B cell (primary cell): ENCODE measurements around the gene PIP4P1. TPM values are rescaled to one million over a fixed set of nuclear protein-coding genes. Genes with fewer than 3 reads are reported as not detected.

Experiments
- ATAC-seq: fragments of 200-7000 bp; cut with Tn5 transposase; one replicate; pipeline ENCODE4 v1.10.0; 2021; ENCODE audit warnings: low read depth, mild to moderate bottlenecking, moderate number of reproducible peaks, moderate library complexity
- CTCF ChIA-PET: fragments of 350-600 bp; sonication (Branson Sonifier 250); formaldehyde crosslinking; loops from one replicate; lab custom pipeline; 2021; ENCODE audit warnings: antibody characterized with exemption, inconsistent platforms; lab: Charles Lee
- POLR2A ChIA-PET: fragments of 350-600 bp; sonication (Branson Sonifier 250); formaldehyde crosslinking; loops from one replicate; lab custom pipeline; 2021; ENCODE audit warnings: antibody characterized with exemption; lab: Charles Lee
- DNase-seq: peaks from one replicate; pipeline ENCODE4 v3.0.0; 2013
- H2AFZ ChIP-seq: 2 replicates; pipeline ENCODE4 v1.6.1; 2012; ENCODE audit warnings: mild to moderate bottlenecking, low read depth, low read length; ENCODE audit not compliant: insufficient read depth, poor library complexity, severe bottlenecking
- H3K27ac ChIP-seq, 2 donors: 1 replicate in 1 of 2; 2 replicates in 1 of 2; pipeline ENCODE4 v1.5.1; 2012 to 2013; ENCODE audit warnings: low read length in 2 of 2, mild to moderate bottlenecking in 2 of 2, moderate library complexity in 1 of 2
- H3K27me3 ChIP-seq, 4 experiments: fragments of 200-600 bp in 1 of 4; sonication (generic) in 1 of 4; replicated peaks in 1 of 4; 1 replicate in 2 of 4; 2 replicates in 2 of 4; pipeline versions ENCODE4 v1.6.1 to v1.7.0; 2013 to 2016; ENCODE audit warnings: low read length in 3 of 4, mild to moderate bottlenecking in 2 of 4, mixed read lengths in 1 of 4, moderate library complexity in 1 of 4; ENCODE audit not compliant: insufficient read depth in 4 of 4, control insufficient read depth in 3 of 4; ENCODE audit errors: control extremely low read depth in 1 of 4
- H3K36me3 ChIP-seq, 2 experiments: replicated peaks in 1 of 2; 1 replicate in 1 of 2; 2 replicates in 1 of 2; pipeline versions ENCODE4 v1.6.1 to v1.7.1; 2013; ENCODE audit warnings: low read length in 1 of 2; ENCODE audit not compliant: insufficient read depth in 2 of 2, control insufficient read depth in 1 of 2; ENCODE audit errors: control extremely low read depth in 1 of 2, extremely low read depth in 1 of 2
- H3K4me1 ChIP-seq, 2 donors: fragments of 200-600 bp in 1 of 2; sonication (generic) in 1 of 2; 1 replicate in 1 of 2; 2 replicates in 1 of 2; pipeline versions ENCODE4 v1.5.1 to v1.6.1; 2013 to 2017; ENCODE audit warnings: low read length in 2 of 2; ENCODE audit not compliant: control insufficient read depth in 2 of 2, insufficient read depth in 2 of 2
- H3K4me2 ChIP-seq: replicated peaks from 2 replicates; pipeline ENCODE3; 2012; ENCODE audit warnings: mild to moderate bottlenecking, low read depth, low read length; ENCODE audit not compliant: poor library complexity, severe bottlenecking
- H3K4me3 ChIP-seq, 5 experiments: fragments of 200-600 bp in 1 of 5; sonication (generic) in 1 of 5; 1 replicate in 3 of 5; 2 replicates in 2 of 5; pipeline versions ENCODE4 v1.5.1 to v1.7.0; 2011 to 2016; ENCODE audit warnings: low read length in 4 of 5, mild to moderate bottlenecking in 4 of 5, low read depth in 2 of 5, control low read depth in 1 of 5, moderate library complexity in 1 of 5; ENCODE audit not compliant: insufficient read depth in 1 of 5; ENCODE audit errors: control extremely low read depth in 1 of 5, extremely low read depth in 1 of 5
- H3K79me2 ChIP-seq: fragments of 200-600 bp; sonication (generic); one replicate; pipeline ENCODE4 v1.6.0; 2016; ENCODE audit warnings: low read length; ENCODE audit not compliant: control insufficient read depth, insufficient read depth
- H3K9ac ChIP-seq: fragments of 200-600 bp; sonication (generic); 2 replicates; pipeline ENCODE4 v1.6.1; 2017; ENCODE audit warnings: mild to moderate bottlenecking, low read length, moderate library complexity
- H3K9me3 ChIP-seq, 3 donors: one replicate each; pipeline versions ENCODE4 v1.6.1 to v1.7.1; 2013; ENCODE audit warnings: low read length in 2 of 3; ENCODE audit not compliant: control insufficient read depth in 2 of 3, insufficient read depth in 1 of 3; ENCODE audit errors: control extremely low read depth in 1 of 3
- H4K20me1 ChIP-seq: 2 replicates; pipeline ENCODE4 v1.6.0; 2012; ENCODE audit warnings: mild to moderate bottlenecking, low read length; ENCODE audit not compliant: insufficient read depth, control insufficient read depth, poor library complexity, severe bottlenecking
- H3K27ac Mint-ChIP-seq: one replicate; pipeline ENCODE4 v1.8.0; 2021; ENCODE audit warnings: mixed read lengths
- H3K27me3 Mint-ChIP-seq: one replicate; pipeline ENCODE4 v1.8.0; 2021; ENCODE audit warnings: mixed read lengths
- H3K4me1 Mint-ChIP-seq: one replicate; pipeline ENCODE4 v1.8.0; 2021; ENCODE audit warnings: mixed read lengths
- H3K4me3 Mint-ChIP-seq: one replicate; pipeline ENCODE4 v1.8.0; 2021; ENCODE audit warnings: mixed read lengths
- H3K9me3 Mint-ChIP-seq: one replicate; pipeline ENCODE4 v1.8.0; 2022; ENCODE audit warnings: mixed read lengths; ENCODE audit not compliant: insufficient read depth
- EZH2 ChIP-seq: IDR thresholded peaks from 2 replicates; pipeline ENCODE4 v1.6.1; 2012; ENCODE audit warnings: borderline replicate concordance, low read depth, mild to moderate bottlenecking, moderate library complexity, low read length; ENCODE audit not compliant: insufficient read depth, poor library complexity, severe bottlenecking
- WGBS: methylation state at CpG from one replicate; pipeline ENCODE4 v1.1.5; 2013; ENCODE audit warnings: missing lambda C conversion rate; ENCODE audit not compliant: insufficient coverage; 5-methylcytosine and 5-hydroxymethylcytosine counted together
- intact Hi-C: fragments of 100-400 bp; cut with micrococcal nuclease; formaldehyde crosslinking; loops from one replicate; pipeline ENCODE4 v1.10.0; 2022
- polyA plus RNA-seq: library from polyadenylated mRNA; depleted of rRNA; stranded (reverse); fragments of >200 nt; gene quantifications from 2 replicates; pipeline ENCODE4 v1.2.3, GENCODE V29; 2012
- total RNA-seq, 2 donors: library from RNA; stranded (reverse); fragments of 120-200 nt in 1 of 2; gene quantifications; 1 replicate in 1 of 2; 2 replicates in 1 of 2; pipeline versions ENCODE4 v1.2.3 to v1.2.4, GENCODE V29; 2013 to 2022
- TF ChIP-seq, protein P1 (sequence below): fragments of 200-600 bp; IDR thresholded peaks from one replicate; pipeline ENCODE4 v1.8.0; 2022; ENCODE audit warnings: antibody characterized with exemption, mild to moderate bottlenecking

The PIP4P1 gene
- total and polyA plus RNA-seq, 2 donors (not counting 1 experiment from before 2014, with no cell fraction given) = 97.5 to 183 TPM

DNA sequence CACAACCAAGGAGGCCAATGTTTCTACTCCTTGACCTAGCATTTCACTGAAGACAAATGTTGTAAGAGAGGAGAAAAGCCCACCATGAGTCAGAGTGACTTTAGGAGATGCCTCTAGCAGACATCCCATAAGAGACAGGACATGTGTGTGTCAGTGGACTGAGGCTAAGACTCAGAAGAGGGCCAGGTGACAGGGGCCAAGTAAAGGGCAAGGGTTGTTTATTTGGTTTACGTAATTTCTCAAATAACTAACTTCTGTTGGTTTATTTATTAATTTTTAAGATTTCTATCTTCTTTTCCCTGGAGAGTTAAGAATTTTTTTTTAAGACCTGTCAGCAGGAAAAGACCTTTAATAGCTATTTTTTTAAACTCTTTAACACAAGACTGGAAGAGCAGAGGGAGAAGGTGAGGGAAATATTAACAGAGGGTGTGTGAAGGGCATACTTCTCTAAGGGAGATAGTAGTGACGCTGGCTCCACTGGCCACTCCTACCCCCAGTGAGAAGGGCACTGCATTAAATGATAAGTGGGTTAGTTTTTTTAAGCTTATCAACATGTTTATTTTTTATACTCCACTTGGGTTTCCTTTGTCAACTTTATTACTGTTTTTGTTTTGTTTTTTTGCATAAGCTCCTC lies 11.4 kb upstream of the PIP4P1 start:
- Mint-ChIP-seq H3K4me1 (peaks cover 70% of the 10 kb centered on the region), H3K27me3 (no peaks in the 10 kb centered on the region), H3K4me3 (peak overlapping the region; percentile 69), H3K27ac (peak overlapping the region; percentile 80), H3K9me3 (no peaks in the 10 kb centered on the region)
- DNase-seq = no peak
- intact Hi-C loops = no loop called here
- peaks cover 24 to 58% of the 10 kb centered on the region in 2 experiments for H3K36me3 ChIP-seq
- ChIA-PET POLR2A (no interaction called here), CTCF (interaction anchor here (0.9 to 1.2 kb wide), 2 partner anchors 24 to 145 kb away, joined by 4 to 6 read pairs; no protein-coding TSS in a partner anchor)
- no peak overlapping the region for H2AFZ ChIP-seq
- H3K27me3 ChIP-seq = no peaks in the 10 kb centered on the region
- no peak overlapping the region for H3K9ac ChIP-seq
- H4K20me1 ChIP-seq = peaks cover 14% of the 10 kb centered on the region
- TF ChIP-seq EZH2 = no peak
- TF ChIP-seq, protein P1, sequence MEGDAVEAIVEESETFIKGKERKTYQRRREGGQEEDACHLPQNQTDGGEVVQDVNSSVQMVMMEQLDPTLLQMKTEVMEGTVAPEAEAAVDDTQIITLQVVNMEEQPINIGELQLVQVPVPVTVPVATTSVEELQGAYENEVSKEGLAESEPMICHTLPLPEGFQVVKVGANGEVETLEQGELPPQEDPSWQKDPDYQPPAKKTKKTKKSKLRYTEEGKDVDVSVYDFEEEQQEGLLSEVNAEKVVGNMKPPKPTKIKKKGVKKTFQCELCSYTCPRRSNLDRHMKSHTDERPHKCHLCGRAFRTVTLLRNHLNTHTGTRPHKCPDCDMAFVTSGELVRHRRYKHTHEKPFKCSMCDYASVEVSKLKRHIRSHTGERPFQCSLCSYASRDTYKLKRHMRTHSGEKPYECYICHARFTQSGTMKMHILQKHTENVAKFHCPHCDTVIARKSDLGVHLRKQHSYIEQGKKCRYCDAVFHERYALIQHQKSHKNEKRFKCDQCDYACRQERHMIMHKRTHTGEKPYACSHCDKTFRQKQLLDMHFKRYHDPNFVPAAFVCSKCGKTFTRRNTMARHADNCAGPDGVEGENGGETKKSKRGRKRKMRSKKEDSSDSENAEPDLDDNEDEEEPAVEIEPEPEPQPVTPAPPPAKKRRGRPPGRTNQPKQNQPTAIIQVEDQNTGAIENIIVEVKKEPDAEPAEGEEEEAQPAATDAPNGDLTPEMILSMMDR = no peak
- H3K27ac ChIP-seq = no peak overlapping the region
- H3K4me3 ChIP-seq = no peak overlapping the region
- H3K9me3 ChIP-seq = no peaks in the 10 kb centered on the region
- no peak overlapping the region for H3K4me2 ChIP-seq
- H3K4me1 ChIP-seq = peaks cover 42 to 45% of the 10 kb centered on the region in 2 donors
- no CpG with 5 or more reads among the region's 2 CpGs for WGBS
- H3K79me2 ChIP-seq = peaks cover 64% of the 10 kb centered on the region
- ATAC-seq = no peak

DNA sequence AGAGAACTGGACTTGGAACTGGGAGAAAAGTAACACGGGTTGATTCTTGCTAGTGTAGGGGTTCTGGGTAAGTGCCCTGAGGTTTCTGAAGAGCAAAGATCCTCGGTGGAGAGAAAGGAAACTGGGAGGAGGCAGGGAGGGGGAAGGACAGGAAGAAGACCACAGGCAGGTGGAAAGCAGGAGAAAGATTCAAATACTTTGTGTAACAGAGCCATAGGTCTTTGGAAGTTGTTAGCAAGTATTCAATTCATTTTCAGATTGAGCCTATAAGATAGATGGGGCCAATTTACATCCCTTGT lies 9.3 kb upstream of the PIP4P1 start:
- DNase-seq = no peak
- H3K27ac ChIP-seq = peak overlapping the region in 1 of 2 donors; percentile 81
- peak overlapping the region; percentile 88 to 99 (median 98) for H3K4me3 ChIP-seq
- Mint-ChIP-seq H3K4me1 (peaks cover 51% of the 10 kb centered on the region), H3K9me3 (no peaks in the 10 kb centered on the region), H3K4me3 (peak overlapping the region; percentile 100), H3K27me3 (no peaks in the 10 kb centered on the region), H3K27ac (peak overlapping the region; percentile 96)
- ChIA-PET CTCF (interaction anchor here (1.0 to 3.6 kb wide), 4 partner anchors 8 to 56 kb away, joined by 3 to 23 read pairs (median 5); partner anchors contain the start of gene TEP1), POLR2A (interaction anchor here (1.4 to 1.9 kb wide), 3 partner anchors 10 to 19 kb away, joined by 11 to 20 read pairs (median 17); partner anchors contain the start of genes APEX1, OSGEP and PIP4P1)
- H4K20me1 ChIP-seq = peaks cover 14% of the 10 kb centered on the region
- H2AFZ ChIP-seq = peak overlapping the region; percentile 67
- H3K9me3 ChIP-seq = no peaks in the 10 kb centered on the region
- H3K27me3 ChIP-seq = no peaks in the 10 kb centered on the region
- H3K79me2 ChIP-seq = peaks cover 62% of the 10 kb centered on the region
- H3K4me1 ChIP-seq = peaks cover 24 to 27% of the 10 kb centered on the region in 2 donors
- WGBS = 0% methylated on average over 2 of the region's 2 CpGs
- peak overlapping the region; percentile 84 for H3K9ac ChIP-seq
- intact Hi-C loops = no loop called here
- peak overlapping the region; percentile 84 for H3K4me2 ChIP-seq
- TF ChIP-seq, protein P1 = no peak
- no peak for TF ChIP-seq EZH2
- ATAC-seq = no peak
- H3K36me3 ChIP-seq = peaks cover 21 to 37% of the 10 kb centered on the region in 2 experiments
